Mucosa of gallbladder (tissue), 1 donor: ENCODE data around the gene CREB5. TPM values are rescaled to one million over a fixed set of nuclear protein-coding genes. Genes with fewer than 3 reads are reported as not detected.

ENCODE experiments used
- DNase-seq: peaks from one replicate; pipeline ENCODE4 v3.0.0-alpha.2; 2020; ENCODE audit warnings: low spot score
- total RNA-seq: library from RNA; stranded (reverse); gene quantifications from one replicate; pipeline ENCODE4 v1.2.1, GENCODE V29; 2021
- donor health status: DM: no; HTN: no; CAD: no.

Gene CREB5
- total RNA-seq, 1 donor from 2014 or later: 22.5 TPM

DNA sequence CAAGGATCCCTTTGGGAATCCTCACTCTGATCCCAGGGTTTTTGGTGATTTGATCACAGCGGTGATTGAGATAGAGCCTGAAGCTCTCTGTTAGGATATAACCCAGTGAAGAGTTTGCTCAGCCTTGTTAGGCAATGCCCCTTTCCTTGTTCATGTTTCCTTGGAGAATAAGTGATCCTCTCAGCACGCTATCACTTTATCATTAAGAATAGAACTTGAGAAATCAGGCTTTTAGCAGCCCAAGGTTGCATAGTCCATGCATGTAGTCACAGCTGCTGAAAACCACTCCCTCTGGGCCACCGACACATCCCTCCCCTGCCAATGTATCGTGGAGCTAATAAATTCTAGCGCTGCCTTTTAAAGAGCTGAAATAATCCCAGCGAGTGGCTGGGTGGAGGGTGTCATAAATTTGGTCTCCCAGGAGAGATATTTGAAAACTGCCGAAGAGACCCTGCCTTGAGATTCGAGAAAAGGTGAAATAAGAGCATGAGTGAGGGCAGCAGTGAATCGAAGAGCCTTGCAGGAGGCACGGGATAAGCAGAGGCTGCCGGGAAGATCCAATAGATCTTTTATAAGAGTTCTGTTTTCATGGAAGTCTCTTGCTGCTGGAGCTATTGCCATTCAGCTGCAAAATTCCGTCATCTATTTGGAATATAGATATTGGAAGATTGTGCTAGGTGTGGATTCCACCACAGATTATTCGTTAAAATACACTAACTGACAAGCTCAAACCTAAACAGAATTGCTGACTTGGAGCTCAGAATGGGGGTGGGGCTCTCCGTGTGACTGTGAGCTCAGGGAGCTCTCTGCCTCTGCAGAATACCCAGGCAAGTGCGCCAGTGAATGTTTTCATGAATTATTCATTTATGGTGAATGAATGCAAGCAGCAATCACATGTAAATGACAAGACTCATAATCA is 296.0 kb downstream of the CREB5 start:
- no peak for DNase-seq

DNA sequence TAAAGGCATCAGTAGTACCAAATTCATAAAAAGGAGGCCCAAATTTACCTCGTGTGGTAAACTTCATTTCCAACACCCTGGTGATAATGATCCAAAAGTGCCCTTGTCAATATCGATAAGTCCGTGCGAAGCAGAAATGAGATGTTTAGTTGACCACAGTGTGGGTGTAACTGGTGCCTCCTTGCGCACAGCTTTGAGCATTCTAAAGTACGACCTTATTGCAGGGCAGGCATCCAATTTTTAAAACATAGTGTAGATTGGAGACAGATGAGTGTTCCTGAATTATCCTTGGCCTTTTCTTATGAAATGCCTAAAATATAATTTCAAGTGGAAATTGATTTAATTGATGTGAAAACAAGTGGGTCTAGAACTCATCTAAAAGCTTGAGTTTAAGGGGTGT is 297.4 kb downstream of the CREB5 start:
- DNase-seq: no peak

DNA sequence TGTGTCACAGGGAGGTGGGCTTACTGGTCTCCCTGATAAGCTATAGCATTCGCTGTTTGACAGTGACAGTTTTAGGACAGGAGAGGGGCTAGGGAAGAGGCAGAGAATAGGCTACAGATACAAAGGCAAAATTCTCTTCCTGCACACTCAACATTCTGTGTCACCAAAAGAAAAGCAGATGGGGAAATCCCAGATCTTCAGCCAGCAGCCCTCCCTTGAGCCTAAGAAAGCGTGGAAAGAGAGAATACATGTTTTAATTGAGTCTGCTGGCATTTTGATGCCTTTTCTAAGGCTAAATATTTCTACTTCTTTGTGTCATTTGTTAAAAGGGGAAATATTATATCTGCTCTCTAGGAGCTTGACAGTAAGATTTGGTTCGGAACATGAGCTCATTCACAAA is 298.8 kb downstream of the CREB5 start:
- DNase-seq: no peak

GRCh38 chr7:28714459-28715120 is 302.3 kb downstream of the CREB5 start:
- no peak for DNase-seq

- DNase-seq: no peak
These were observed 305.2 kb downstream of the CREB5 start for GRCh38 chr7:28717445-28718054.

DNA sequence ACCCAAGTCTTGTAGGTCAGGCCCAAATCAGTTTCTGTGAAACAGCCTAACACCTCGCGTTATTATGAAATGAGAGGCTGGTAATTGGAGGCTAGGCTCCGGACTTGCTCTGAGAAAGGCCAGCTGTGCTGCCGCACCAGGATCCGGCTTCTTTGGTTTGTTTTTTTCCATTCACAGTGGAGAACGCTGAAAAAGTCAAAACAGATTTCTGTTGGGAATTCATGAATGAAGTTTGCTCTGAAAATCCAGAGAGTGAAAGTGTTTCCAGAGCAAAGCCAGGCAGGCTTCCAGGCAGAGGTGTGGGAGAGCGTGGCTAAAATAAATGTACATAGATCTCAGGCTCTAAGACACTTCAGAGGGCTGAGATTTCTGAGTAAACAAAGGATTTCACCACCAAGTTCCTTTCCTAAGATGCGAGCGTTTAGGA is 305.8 kb downstream of the CREB5 start:
- DNase-seq: no peak

GRCh38 chr7:28718545-28718944 is 306.2 kb downstream of the CREB5 start:
- no peak for DNase-seq

DNA sequence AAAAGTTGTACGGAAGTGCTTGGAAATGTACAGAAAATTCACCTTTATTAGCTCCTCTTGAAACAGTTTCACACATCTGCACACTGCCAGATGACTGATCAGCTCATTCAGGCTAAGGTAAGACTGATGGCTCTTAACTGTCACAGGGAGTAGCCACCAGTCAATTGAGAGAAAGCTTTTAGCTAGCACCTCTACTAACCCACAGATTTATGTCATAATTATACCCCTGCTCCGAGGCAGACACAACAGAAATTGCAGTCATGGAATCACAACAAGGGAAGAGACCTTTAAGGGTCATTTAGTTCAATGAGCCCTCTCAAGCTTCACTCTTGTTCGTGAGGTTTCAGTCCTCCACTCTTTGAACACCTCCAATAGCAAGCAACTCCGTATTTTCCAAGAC is 310.4 kb downstream of the CREB5 start:
- DNase-seq: no peak

DNA sequence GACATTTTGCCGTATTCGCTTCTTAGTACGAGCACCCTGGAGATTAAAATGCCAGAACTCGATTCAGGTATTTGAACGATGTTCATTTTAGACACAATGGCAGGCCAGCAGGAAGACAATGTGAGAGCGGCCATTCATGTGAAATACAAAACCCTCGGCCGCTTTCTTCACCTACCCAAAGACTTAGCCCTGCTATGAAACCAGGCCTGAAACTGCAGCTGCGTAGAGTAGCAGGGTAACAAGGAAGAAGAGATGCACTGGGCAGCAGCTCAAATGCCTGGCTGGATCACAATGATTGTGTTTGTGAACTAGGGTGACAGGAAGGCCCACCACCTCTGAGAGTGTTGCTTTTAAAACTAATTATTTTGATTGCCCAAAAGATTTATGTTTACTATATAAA is 311.0 kb downstream of the CREB5 start:
- DNase-seq: no peak

DNA sequence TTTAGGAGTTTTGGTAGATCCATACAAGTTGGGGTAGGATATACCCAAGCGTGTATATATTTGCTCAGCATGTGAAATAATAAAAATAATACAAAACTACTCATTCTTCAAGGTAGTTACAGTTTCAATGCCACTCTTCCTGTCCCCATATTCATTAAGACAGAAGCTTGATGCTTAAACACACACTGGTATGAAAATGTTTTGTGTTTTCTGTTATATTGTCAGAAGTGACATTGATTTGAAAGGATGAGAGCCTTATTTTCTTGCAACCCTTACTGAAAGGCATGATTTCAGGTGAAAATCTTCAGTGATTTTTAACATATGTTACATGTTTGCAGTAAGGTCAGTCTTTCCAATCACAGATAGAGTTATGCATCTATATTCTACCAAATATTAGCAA is 312.2 kb downstream of the CREB5 start:
- no peak for DNase-seq

GRCh38 chr7:28725045-28725642 is 312.8 kb downstream of the CREB5 start:
- no peak for DNase-seq

GRCh38 chr7:28725911-28726310 is 313.6 kb downstream of the CREB5 start:
- DNase-seq: no peak

- DNase-seq: no peak
These were observed 314.2 kb downstream of the CREB5 start for GRCh38 chr7:28726555-28726954.

DNA sequence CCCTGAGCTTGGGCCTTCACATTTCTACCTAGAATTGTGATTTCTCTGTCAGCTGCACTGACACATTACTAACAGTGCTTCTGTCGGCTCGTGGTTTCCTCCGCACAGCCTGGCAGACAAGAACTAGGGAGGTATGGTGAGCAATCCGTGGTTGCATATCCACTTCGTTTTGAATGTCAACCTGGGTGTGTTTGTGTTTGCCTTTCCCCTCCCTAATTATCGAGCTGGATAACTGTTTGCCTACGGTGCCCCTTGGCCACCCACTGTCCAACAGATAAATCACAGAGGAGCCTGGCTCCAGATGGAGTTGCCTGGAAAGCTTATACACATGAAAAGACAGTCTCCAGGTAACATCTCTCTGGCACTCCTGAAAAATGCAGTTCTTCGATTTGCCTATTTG is 317.0 kb downstream of the CREB5 start:
- DNase-seq: peak; percentile 69

- no peak for DNase-seq
These were observed 317.4 kb downstream of the CREB5 start for GRCh38 chr7:28729727-28730126.

GRCh38 chr7:28731092-28731658 is 318.9 kb downstream of the CREB5 start:
- no peak for DNase-seq

GRCh38 chr7:28732071-28732869 is 320.0 kb downstream of the CREB5 start:
- DNase-seq: no peak

DNA sequence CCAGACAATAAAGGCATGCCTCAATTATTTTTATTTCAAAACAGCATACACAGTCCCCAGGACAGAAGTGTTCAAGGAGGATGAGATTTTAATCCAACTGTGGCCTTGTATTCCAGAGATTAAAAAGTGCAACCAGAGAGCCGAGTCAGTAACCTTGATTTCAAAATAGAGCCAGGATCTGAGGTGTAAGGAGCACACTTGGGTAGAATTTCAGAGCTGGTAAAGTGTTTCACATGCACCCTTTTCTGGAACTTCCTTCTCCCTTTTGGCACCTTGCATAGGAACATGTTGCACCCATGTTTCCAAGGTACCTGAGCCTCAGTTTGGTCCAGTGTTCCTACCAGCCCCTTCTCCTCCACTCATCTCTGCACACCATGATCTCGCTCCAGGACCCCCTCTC is 320.7 kb downstream of the CREB5 start:
- no peak for DNase-seq

GRCh38 chr7:28738412-28738811 is 326.1 kb downstream of the CREB5 start:
- no peak for DNase-seq

DNA sequence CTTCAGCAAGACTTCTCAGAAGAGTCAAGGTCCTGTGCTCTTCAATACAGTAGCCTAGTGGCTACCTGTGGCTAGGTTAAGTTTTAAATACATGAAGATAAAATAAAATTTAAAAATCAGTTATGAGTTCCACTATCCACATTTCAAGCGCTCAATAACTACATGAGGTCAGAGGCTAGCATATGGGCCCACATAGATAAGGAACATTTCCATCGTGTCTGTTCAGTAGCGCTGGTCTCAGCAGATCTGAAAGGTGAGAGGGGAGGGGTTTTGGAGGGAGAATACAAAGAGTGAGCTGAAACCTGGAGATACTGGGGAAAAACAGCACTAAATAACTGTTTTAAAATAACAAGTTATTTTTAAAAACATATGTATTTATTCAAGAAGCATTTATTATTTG is 326.8 kb downstream of the CREB5 start:
- no peak for DNase-seq

DNA sequence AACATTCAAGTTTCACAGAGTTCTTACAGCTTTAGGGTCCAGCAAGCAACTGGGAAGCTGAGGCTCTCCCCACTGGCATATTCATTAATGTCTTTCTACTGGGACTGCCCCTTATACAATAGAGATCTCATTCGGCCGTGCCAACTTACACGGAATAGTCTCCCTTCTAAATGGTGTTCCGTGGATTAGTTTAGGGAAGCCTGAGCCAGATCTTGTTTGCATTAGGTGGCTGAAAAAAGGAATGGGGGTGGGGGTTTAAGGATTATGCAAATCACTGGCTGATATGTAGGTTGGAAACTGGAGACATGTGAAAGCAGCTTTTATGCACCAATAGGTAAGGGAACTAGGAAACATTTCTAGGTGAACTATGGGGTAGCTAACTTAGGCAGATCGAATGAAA is 327.5 kb downstream of the CREB5 start:
- DNase-seq: no peak
